Neural cell (in vitro differentiated cells): ENCODE results near the gene IQSEC1. TPM values are rescaled to one million over a fixed set of nuclear protein-coding genes. Genes with fewer than 3 reads are reported as not detected.

Experiments
- H2AFZ ChIP-seq: fragments of 200-600, 300-800 bp; sonication (generic), shearing (Covaris generic); 2 replicates; pipeline ENCODE4 v1.6.0; 2014; ENCODE audit warnings: low read depth, mild to moderate bottlenecking, antibody characterized with exemption, low read length, moderate library complexity
- H3F3A ChIP-seq: fragments of 200-600 bp; shearing (Covaris generic); 2 replicates; pipeline ENCODE4 v1.6.1; 2016; ENCODE audit warnings: mild to moderate bottlenecking, moderate library complexity, mixed read lengths, antibody characterized with exemption, low read length; ENCODE audit not compliant: insufficient read depth, poor library complexity, severe bottlenecking
- H3K27ac ChIP-seq: fragments of 200-600, 300-800 bp; sonication (generic), shearing (Covaris generic); 2 replicates; pipeline ENCODE4 v1.5.1; 2014; ENCODE audit warnings: mild to moderate bottlenecking, low read length, moderate library complexity
- H3K27me3 ChIP-seq: fragments of 300-800, 200-600 bp; sonication (generic), shearing (Covaris generic); 2 replicates; pipeline ENCODE4 v1.6.0; 2014; ENCODE audit warnings: mild to moderate bottlenecking, low read depth, low read length, moderate library complexity; ENCODE audit not compliant: insufficient read depth
- H3K36me3 ChIP-seq: fragments of 300-800, 200-600 bp; sonication (generic), shearing (Covaris generic); 2 replicates; pipeline ENCODE4 v1.5.1; 2014; ENCODE audit warnings: mild to moderate bottlenecking, antibody characterized with exemption, low read length, moderate library complexity; ENCODE audit not compliant: insufficient read depth
- H3K4me2 ChIP-seq: fragments of 300-800, 200-600 bp; sonication (generic), shearing (Covaris generic); 2 replicates; pipeline ENCODE4 v1.6.0; 2014; ENCODE audit warnings: mild to moderate bottlenecking, low read length
- H3K4me3 ChIP-seq: fragments of 300-800, 200-600 bp; sonication (generic), shearing (Covaris generic); 2 replicates; pipeline ENCODE4 v1.5.1; 2014; ENCODE audit warnings: mild to moderate bottlenecking, low read length, moderate library complexity
- H3K79me2 ChIP-seq: fragments of 200-600 bp; shearing (Covaris generic); replicated peaks from 2 replicates; pipeline ENCODE4 v1.6.0; 2014; ENCODE audit warnings: mild to moderate bottlenecking, low read length, moderate library complexity; ENCODE audit not compliant: insufficient read depth
- H3K9ac ChIP-seq: fragments of 300-800, 200-600 bp; sonication (generic), shearing (Covaris generic); 2 replicates; pipeline ENCODE4 v1.6.1; 2016; ENCODE audit warnings: mild to moderate bottlenecking, low read length, mixed read lengths
- H3K9me2 ChIP-seq: fragments of 200-600 bp; shearing (Covaris generic); 2 replicates; pipeline ENCODE4 v1.6.1; 2016; ENCODE audit warnings: mild to moderate bottlenecking, low read length, mixed read lengths; ENCODE audit not compliant: insufficient read depth
- H3K9me3 ChIP-seq: fragments of 200-600, 300-800 bp; sonication (generic), shearing (Covaris generic); 2 replicates; pipeline ENCODE4 v1.6.1; 2016; ENCODE audit warnings: mild to moderate bottlenecking, mixed run types, low read length, moderate library complexity, mixed read lengths
- H4K20me1 ChIP-seq: fragments of 200-600 bp; shearing (Covaris generic); 2 replicates; pipeline ENCODE4 v1.6.1; 2016; ENCODE audit warnings: mild to moderate bottlenecking, mixed run types; ENCODE audit not compliant: insufficient read depth
- CTCF ChIP-seq: fragments of 450-650 bp; IDR thresholded peaks from 2 replicates; pipeline ENCODE4 v1.5.1; 2014; ENCODE audit warnings: antibody characterized with exemption, mild to moderate bottlenecking, moderate library complexity; ENCODE audit not compliant: poor library complexity, severe bottlenecking
- EP300 ChIP-seq: fragments of 450-650 bp; conservative IDR thresholded peaks from 2 replicates; pipeline ENCODE4 v1.6.1; 2014; ENCODE audit warnings: antibody characterized with exemption, mild to moderate bottlenecking, moderate library complexity; ENCODE audit not compliant: poor library complexity, severe bottlenecking
- EZH2 ChIP-seq: fragments of 200-600, 300-800 bp; shearing (Covaris generic), sonication (generic); IDR thresholded peaks from 2 replicates; pipeline ENCODE4 v1.6.1; 2014; ENCODE audit warnings: antibody characterized with exemption, low read length, borderline replicate concordance, mild to moderate bottlenecking; ENCODE audit not compliant: insufficient read depth, poor library complexity, severe bottlenecking
- MXI1 ChIP-seq: fragments of 450-650 bp; conservative IDR thresholded peaks from 2 replicates; pipeline ENCODE4 v1.6.1; 2014; ENCODE audit warnings: antibody characterized with exemption, mild to moderate bottlenecking; ENCODE audit not compliant: poor library complexity, severe bottlenecking
- POLR2AphosphoS5 ChIP-seq: IDR thresholded peaks from 2 replicates; pipeline ENCODE4 v1.6.1; 2012
- RAD21 ChIP-seq: fragments of 450-650 bp; conservative IDR thresholded peaks from 2 replicates; pipeline ENCODE4 v1.6.1; 2014; ENCODE audit warnings: antibody characterized with exemption, mild to moderate bottlenecking, moderate library complexity
- REST ChIP-seq: IDR thresholded peaks from 2 replicates; pipeline ENCODE4 v1.6.1; 2012; ENCODE audit warnings: borderline replicate concordance
- SMC3 ChIP-seq: fragments of 450-650 bp; conservative IDR thresholded peaks from 2 replicates; pipeline ENCODE4 v1.6.1; 2014; ENCODE audit warnings: antibody characterized with exemption, mild to moderate bottlenecking, moderate library complexity; ENCODE audit not compliant: poor library complexity
- TAF1 ChIP-seq: IDR thresholded peaks from 2 replicates; pipeline ENCODE4 v1.6.1; 2012; ENCODE audit warnings: low read depth
- polyA plus RNA-seq: library from polyadenylated mRNA; depleted of rRNA; stranded (reverse); fragments of >200 nt; gene quantifications from 2 replicates; pipeline ENCODE4 v1.2.3, GENCODE V29; 2014

IQSEC1 gene
- polyA plus RNA-seq, 1 donor from 2014 or later = 6.0 TPM

GRCh38 chr3:13102386-13103345, 29.4 kb upstream of the IQSEC1 start:
- Histone ChIP-seq H3K9me3 (no peaks in the 10 kb centered on the region), H3K4me2 (no peak overlapping the region), H3K9me2 (no peaks in the 10 kb centered on the region), H3F3A (no peaks in the 10 kb centered on the region), H3K27ac (no peak overlapping the region), H3K27me3 (no peaks in the 10 kb centered on the region), H2AFZ (no peak overlapping the region), H3K79me2 (no peaks in the 10 kb centered on the region), H3K9ac (no peak overlapping the region), H4K20me1 (no peaks in the 10 kb centered on the region), H3K36me3 (no peaks in the 10 kb centered on the region), H3K4me3 (no peak overlapping the region)
- no peak for TF ChIP-seq MXI1
- TF ChIP-seq CTCF = no peak
- no peak for TF ChIP-seq SMC3
- TF ChIP-seq TAF1 = no peak
- no peak for TF ChIP-seq RAD21
- no peak for TF ChIP-seq POLR2AphosphoS5
- TF ChIP-seq REST = no peak
- no peak for TF ChIP-seq EZH2
- TF ChIP-seq EP300 = no peak

- H3K27ac ChIP-seq = no peak overlapping the region
These were observed 26.5 kb upstream of the IQSEC1 start for GRCh38 chr3:13099707-13100106.

More at GRCh38 chr3:13099707-13100106, 26.5 kb upstream of the IQSEC1 start:
- H3K9me3 ChIP-seq = no peaks in the 10 kb centered on the region
- no peaks in the 10 kb centered on the region for H4K20me1 ChIP-seq
- no peak overlapping the region for H3K9ac ChIP-seq
- no peak overlapping the region for H3K4me3 ChIP-seq
- H3K79me2 ChIP-seq = no peaks in the 10 kb centered on the region
- no peaks in the 10 kb centered on the region for H3F3A ChIP-seq
- H3K36me3 ChIP-seq = no peaks in the 10 kb centered on the region
- H3K9me2 ChIP-seq = no peaks in the 10 kb centered on the region
- no peak overlapping the region for H3K4me2 ChIP-seq
- no peaks in the 10 kb centered on the region for H3K27me3 ChIP-seq
- TF ChIP-seq POLR2AphosphoS5 = no peak
- TF ChIP-seq TAF1 = no peak
- TF ChIP-seq REST = no peak
- TF ChIP-seq RAD21 = no peak
- no peak for TF ChIP-seq MXI1
- no peak for TF ChIP-seq EZH2
- TF ChIP-seq CTCF = no peak
- no peak for TF ChIP-seq EP300
- no peak for TF ChIP-seq SMC3
- no peak overlapping the region for H2AFZ ChIP-seq
